ENCODE data around the gene PRUNE2.

The PRUNE2 gene

GRCh38 chr9:76592091-76592973 lies 313.6 kb downstream of the PRUNE2 start:
- DNase-seq = no peak

DNA sequence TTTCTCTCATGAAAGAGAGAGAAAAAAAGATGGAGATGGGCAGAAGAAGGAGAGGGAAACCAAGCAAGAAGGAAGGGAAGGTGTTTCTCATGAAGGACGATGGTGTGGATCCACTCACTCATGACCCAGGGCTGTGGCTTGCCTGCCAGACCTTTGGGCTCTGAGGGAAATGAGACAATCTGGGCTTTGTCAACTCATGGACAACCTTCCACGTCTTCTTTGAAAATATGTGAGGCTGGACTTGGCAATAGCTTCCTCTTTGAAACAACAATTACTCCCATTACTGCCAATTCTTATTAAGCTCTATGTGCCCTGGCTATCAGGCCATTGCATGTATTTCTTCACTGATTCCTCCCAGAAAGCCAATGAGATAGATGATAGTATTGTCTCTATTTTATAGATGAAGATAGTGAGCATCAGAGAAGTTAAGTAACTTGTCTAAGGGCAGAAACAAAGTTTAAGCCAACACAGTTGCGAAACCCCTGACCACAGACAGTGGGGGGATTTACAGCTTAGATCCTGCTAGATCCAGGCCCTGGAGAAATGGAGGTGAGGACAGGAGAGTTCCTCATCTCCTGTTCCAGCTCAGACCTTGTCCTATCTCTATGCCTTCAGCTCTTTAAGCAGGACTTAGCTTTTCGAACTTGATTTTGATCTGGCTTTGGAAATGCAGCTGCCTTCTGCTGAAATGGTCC lies 314.5 kb downstream of the PRUNE2 start:
- DNase-seq = no peak

- DNase-seq = no peak
Measured at GRCh38 chr9:76588316-76588715, 317.6 kb downstream of the PRUNE2 start.

DNA sequence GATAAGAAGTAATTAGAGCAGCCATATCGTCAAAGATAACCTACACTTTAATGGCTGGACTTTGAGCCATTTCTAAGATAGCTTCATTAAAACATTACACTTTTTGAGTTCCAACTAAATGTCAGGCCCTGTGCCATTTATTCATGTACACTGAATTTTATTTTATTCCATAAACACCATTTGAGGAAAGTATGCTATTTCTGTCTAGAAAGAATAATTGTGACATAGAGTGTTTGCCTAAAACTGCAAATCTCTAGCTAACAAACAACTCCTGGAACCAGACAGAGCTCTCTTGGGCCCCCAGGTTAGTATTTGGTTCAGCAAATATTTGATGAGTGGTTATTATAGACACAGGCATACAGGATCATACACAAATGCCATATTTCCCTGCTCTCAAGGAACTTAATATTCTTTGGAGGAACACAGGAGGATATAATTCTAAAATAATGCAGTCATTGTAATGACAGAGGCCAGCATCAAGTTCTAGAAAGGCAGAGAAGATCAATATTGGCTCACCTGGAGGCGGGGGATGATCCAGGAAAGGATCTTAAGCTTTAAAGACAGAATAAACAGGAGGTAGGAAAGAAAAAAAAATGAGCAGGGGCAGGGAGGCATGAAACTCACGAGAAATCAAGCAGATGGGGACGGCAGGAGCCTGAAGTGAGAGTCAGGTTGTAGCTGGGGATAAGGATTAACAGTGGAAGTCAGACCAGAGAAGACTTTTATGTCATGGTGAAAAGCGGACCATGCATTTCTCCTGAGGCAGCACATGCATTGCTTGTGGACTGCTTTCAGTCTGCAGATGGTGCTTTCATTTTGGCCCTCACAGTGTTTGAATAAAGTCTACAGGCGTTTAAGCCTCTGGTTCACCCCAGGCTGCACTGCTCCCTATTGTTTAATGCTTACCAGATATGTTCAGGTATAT lies 319.3 kb downstream of the PRUNE2 start:
- no peak for DNase-seq

DNA sequence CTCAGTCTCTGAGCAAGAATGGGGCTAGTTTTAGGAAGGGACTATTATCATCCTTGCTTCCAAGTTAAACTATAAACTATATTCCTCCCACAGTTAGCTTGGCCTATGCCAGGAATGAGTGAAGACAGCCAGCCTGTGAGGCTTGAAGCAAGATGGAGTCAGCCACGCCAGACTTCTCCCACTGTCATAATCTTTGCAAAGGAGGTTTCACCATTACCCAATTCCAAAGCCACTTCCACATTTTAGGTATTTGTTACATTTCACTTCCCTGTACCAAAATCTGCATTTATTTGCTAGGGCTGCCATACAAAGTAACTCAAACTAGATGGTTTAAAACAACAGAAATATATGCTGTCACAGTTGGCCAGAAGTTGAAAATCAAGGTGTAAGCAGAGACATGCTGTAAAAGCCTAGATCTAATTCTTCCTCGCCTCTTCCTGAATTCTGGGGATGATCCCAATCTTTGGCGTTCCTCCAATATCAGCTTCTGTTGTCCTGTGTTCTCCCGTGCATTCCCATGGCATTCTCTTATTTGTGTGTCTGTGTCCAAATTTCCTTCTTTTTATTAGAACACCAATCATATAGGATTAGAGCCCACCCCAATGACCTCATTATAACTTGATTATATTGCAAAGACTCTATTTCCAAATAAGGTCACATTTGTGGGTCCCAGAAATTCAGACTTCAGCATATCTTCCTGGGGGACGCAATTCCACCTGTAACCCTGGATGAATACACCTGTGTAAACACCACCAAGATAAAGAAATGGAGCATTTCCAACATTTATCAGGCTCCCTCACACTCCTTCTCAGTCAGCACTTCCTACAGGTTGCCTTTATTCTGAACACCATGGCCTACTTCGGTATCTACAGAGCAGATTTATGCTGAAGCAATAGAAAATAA lies 320.2 kb downstream of the PRUNE2 start:
- no peak for DNase-seq

DNA sequence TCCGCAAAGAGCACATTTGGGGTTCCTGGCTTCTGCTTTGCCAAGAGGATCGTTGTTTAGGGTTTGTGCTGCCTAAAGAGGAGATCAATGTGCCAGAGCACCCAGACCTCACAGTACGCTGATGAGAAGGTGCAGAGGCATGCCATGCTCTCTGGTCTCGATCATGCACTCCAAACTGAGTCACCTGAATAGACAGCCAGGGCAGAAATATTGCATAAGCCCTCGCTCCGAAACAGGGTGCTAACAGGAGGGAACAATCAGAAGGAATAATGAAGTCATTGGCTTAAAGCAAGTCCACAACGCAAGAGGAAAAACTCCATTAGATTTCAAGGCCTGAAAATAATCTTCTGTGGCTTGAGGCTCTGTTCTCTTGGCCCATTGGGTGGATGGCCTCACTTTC lies 322.7 kb downstream of the PRUNE2 start:
- DNase-seq = no peak

GRCh38 chr9:76581731-76582130 lies 324.2 kb downstream of the PRUNE2 start:
- DNase-seq = no peak

GRCh38 chr9:76580820-76581219 lies 325.1 kb downstream of the PRUNE2 start:
- DNase-seq = no peak

- DNase-seq = no peak
Measured at GRCh38 chr9:76580188-76580587, 325.7 kb downstream of the PRUNE2 start.

- DNase-seq = no peak
Measured at GRCh38 chr9:76576344-76576743, 329.6 kb downstream of the PRUNE2 start.

DNA sequence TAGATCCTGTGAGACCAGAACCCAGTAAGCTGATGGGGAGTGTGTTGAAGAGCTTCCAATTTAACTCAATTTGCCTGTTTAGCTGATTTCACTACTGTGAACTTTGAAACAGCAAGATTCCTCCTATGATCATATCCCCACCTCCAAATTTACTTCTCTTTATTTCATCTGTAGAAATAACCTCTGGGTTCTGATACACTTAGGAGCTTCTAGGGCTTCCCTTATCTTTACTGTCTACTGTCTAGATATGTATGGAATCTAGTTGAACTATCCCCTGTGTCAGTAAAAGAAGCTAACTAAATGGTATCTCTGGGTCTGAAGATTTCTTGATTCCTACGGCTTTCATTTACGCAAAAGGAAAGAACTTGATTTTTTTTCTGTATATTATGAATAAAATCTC lies 330.2 kb downstream of the PRUNE2 start:
- DNase-seq = no peak

GRCh38 chr9:76573905-76574760 lies 331.8 kb downstream of the PRUNE2 start:
- DNase-seq = no peak

- no peak for DNase-seq
Measured at GRCh38 chr9:76573408-76573807, 332.5 kb downstream of the PRUNE2 start.

- no peak for DNase-seq
Measured at GRCh38 chr9:76572151-76572550, 333.8 kb downstream of the PRUNE2 start.

DNA sequence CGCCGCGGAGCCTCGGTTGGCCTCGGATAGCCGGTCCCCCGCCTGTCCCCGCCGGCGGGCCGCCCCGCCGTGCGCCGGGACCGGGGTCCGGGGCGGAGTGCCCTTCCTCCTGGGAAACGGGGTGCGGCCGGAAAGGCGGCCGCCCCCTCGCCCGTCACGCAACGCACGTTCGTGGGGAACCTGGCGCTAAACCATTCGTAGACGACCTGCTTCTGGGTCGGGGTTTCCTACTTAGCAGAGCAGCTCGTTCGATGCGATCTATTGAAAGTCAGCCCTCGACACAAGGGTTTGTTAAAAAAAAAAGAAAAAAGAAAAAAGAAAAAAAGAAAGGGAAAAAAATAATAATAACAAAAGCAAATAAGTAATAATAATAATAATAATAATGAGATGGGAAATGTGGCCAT lies 334.2 kb downstream of the PRUNE2 start:
- DNase-seq = no peak

DNA sequence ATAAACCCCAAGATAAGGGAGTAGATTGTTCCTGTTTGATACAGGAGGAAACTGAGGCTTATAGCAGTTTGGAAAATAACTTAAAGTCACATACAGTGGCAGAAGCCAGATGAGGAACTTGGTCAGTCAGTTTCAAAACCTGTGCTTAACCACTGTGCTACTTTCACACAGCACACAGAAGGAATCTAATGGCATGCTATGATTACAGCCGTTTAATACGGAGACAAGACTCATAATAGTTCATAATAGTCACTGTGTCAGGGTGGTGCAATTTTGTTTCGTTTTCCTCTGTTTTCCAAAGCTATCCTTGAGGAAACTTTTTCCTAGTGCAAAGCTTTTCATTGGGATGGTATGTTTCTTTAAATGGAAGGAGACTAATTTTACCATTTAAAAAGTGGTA lies 334.6 kb downstream of the PRUNE2 start:
- DNase-seq = no peak

DNA sequence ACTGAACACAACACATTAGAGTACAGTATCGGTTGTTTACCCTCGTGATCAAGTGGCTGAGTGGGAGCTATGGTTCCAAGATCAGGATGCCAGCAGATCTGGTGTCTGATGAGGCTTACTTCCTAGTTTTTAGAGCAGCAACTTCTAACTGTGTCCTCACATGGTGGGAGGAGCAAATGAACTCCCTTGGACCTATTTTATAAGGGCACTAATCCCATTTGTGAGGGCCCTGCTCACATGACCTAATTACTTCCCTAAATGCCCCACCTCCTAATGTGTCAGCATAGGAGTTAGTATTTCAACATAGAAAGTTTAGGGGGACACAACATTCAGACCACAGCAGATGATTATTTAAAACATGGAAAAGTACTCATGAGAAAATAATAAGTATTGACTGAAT lies 335.1 kb downstream of the PRUNE2 start:
- no peak for DNase-seq

GRCh38 chr9:76567086-76567485 lies 338.8 kb downstream of the PRUNE2 start:
- no peak for DNase-seq

GRCh38 chr9:76564297-76564696 lies 341.6 kb downstream of the PRUNE2 start:
- no peak for DNase-seq

DNA sequence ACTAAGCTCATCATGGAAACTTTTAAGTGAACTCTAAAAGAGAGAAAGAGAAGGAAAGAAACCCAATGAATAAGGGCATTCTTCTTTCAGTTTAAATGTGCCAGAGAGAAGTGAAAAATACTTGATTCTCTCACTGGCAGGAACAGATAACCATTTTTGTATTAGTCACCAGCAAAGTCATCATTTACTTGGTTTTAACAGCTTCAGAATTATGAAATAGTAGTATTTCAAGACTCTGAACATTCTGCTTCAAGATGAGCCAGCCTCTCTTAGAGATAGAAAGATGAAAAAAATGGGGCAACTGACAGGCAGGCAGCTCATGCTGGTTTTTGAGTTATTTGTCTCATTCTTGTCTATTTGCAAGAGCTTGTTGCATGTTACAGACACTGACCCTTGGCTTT lies 343.4 kb downstream of the PRUNE2 start:
- no peak for DNase-seq

GRCh38 chr9:76561900-76562299 lies 344.0 kb downstream of the PRUNE2 start:
- no peak for DNase-seq
